Renal cortex interstitium (tissue), 11 donors: ENCODE results near the gene UMAD1. TPM values are rescaled to one million over a fixed set of nuclear protein-coding genes. Genes with fewer than 3 reads are reported as not detected.

Experiments used
- DNase-seq, 11 donors: peaks; one replicate each; pipeline ENCODE4 v3.0.0-alpha.2; 2013; ENCODE audit warnings: low read depth in 9 of 11, low spot score in 4 of 11; ENCODE audit errors: extremely low read depth in 1 of 11
- polyA plus RNA-seq, 3 donors: library from polyadenylated mRNA; unstranded; fragments of 120-200 nt; gene quantifications; one replicate each; pipeline ENCODE4 v1.2.1, GENCODE V29; 2013; ENCODE audit not compliant: insufficient read length in 3 of 3

UMAD1 gene
- polyA plus RNA-seq, 3 donors, result 18.4 to 21.3 (median 20.8) TPM

GRCh38 chr7:7706556-7707172 lies 66.1 kb downstream of the UMAD1 start:
- no peak for DNase-seq

DNA sequence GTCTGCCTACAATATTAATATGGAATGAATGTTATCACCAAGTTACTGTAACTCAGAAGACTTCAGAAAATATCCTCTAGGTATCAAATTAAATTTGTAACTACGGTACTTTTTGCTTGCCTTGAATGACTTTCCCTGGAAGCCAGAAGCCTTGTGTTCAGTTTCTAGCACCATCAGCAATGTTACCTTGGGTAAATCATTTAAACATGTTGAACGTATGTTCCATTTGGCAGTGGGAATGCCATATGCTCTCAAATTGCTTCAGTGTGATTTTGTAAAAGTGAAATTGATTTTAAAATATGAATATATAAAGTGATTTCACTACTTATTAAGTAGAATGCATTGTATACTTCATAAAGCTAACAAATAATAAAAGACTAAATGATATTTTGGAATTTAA lies 66.7 kb downstream of the UMAD1 start:
- no peak for DNase-seq

DNA sequence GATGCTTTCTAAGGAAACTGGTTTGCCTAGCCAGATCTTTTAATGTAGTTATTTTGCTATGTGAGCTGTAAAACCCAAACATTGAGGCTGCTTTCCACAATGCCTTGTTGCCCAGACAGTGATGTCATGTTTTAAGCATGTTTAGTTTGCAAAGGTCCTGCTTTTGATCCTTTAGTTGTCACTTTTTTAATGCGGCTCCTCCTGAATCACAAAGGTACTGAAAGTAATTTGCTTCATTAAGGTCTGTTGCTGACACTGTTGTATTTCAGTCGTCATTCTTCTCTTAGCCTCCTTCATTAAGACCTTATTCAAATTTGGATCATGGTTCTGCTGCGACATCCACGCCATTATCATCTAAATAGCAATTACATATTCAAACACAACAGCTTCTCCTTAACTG lies 67.3 kb downstream of the UMAD1 start:
- peak in 3 of 11 donors; percentile 12 to 34 (median 23) for DNase-seq

DNA sequence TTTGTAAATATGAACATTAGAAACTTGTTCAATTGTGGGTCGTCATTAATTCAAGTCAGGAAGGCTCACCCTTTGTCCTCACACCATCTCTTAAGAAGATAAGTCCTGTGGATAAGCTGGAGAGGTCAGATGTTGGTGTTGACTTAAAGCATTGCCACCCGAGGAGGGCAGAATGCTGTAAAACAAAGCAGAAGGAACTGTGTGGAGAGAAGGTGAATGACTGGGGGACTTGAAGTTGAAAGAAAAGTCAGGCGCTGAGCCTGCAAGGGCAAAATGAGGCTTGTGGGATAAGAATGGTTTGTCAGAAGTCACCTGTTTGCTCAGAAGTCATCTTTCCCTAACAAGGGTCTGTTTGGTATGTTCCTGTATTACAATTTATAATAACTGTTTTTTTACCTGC lies 68.7 kb downstream of the UMAD1 start:
- DNase-seq, result no peak

GRCh38 chr7:7710469-7710868 lies 69.9 kb downstream of the UMAD1 start:
- no peak for DNase-seq

DNA sequence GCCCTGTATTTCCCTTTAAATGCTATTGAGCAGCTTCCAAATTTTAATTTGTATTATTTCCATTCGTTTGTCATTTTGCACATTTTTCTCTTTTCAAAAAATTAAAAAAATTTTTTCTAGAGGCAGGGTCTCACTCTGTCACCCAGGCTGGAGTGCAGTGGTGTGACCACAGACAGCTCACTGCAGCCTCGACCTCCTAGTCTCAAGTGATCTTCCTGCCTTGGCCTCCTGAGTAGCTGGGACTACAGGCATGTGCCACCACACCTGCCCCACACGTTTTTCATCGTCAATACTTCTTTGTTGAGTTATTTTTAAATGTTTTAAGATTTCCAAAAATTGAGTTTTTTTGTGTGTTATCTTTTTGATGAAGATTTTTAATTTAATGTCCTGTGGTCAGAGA lies 73.2 kb downstream of the UMAD1 start:
- DNase-seq, result no peak

DNA sequence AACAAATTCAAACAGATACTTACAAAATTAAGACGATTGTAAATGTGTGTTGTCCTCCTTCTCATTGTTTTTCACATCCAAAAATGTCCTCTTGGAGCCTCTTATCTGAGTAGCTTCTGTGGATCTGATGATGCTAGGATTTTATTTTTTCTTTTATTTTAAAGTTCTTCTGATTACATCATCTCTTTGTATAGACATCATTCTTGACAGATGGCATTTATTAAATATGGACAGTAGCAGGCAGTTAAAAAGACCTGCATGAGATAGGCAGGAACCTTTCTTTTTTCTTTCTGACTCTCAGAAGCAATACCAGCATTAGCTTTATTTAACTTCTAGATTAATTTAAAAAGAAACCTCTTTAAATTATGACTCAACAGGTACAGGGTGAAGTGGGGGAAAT lies 77.9 kb downstream of the UMAD1 start, which contains the start of gene RPA3:
TSS of gene RPA3 (minus strand) at position 116 of the 400 bp plus-strand sequence. CDS start 78,189 bp downstream, outside the sequence.
- no peak for DNase-seq

- no peak for DNase-seq
Measured at GRCh38 chr7:7719236-7719635, 78.7 kb downstream of the UMAD1 start.

DNA sequence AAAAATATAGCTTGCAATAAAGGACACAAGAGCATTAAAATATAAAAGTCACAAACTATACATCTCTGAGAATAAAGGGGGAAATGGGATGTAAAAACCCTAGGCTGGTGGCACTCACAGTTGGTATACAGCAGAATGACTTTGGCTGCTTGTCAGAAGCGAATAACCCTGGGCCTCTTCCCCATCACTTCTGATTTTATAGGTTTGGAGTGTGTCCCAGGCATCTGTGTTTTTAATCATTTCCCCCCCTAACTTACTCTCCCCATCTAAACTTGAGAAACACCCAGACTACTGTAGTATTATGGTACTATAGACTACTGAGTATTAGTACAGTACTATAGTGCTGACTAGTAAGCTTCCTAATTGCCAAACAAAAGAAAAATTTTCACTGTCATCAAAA lies 79.6 kb downstream of the UMAD1 start:
- DNase-seq, result no peak

DNA sequence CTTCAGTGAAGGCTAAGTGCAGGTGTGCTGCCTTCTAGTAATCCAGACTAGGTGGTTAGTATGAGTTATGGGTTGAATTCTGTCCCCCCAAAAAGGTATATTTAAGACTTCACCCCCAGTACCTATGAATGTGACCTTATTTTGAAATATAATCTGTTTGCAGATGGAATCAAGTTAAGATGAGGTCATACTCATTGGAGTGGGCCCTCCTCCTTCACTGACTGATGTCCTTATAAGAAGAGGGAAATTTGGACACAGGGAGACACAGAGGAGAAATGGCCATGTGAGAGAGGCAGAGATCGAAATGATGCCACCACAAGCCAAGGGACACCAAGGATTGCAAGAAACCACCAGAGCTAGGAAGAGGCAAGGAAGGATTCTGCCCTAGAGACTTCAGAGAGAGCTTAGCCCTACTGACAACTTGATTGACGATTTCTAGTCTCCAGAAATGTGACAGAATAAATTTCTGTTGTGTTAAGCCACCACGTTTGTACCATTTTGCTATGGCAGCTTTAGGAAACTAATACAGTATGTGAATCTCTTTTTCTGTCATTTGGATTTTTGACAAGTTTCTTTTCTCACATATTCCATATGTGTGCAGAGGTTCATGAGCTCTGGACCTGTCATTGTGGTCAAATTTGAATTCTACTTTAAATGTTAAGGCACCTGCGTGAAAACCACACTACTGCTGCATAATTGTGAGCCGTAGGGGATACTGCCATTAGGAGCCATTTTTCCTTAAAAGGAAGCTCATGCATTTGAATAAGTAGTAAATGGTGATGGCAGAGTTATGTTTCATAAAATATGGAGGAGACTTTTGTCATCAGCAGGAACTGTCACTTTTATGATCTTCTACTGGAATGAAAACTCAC lies 80.4 kb downstream of the UMAD1 start:
- no peak for DNase-seq

DNA sequence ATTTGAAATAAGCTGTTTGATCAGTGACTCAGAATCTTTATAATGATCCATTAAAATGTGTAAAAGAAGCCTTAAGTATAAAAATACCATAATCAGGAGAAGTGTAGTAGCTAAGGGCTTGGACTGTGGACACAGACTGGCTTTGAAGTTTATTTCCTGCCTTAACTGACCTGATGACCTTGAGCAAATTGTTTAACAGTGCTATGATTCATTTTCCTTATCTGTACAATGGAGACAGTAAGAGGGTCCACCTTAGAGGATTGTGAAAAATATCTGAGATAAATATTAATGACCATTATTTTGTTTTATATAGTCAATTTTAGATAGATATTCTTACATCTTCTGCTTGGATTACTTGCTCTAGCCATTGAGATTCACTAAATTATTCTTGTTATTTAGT lies 91.2 kb downstream of the UMAD1 start:
- DNase-seq, result no peak

- no peak for DNase-seq
Measured at GRCh38 chr7:7732621-7733281, 92.2 kb downstream of the UMAD1 start.

DNA sequence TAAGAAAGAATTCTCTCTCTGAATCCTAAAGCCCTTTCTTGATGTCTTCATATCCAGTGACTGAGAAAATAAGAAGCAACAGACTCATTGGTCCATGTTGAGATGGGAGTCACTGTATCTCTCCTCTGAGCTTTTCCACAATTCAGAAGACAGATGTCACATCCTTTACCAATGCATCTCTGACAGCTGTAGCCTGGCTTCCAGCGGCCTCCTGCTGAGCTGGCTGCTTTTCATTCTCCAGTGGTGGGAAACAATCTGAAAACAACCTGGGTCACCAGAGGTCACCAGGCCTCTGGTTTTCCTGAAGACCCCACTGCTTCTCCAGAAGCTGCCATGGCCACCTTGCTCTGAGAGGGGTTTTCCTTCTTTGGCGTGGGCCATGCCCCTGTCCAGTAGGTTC lies 96.1 kb downstream of the UMAD1 start:
- DNase-seq, result no peak

- DNase-seq, result no peak
Measured at GRCh38 chr7:7737674-7738073, 97.1 kb downstream of the UMAD1 start.

DNA sequence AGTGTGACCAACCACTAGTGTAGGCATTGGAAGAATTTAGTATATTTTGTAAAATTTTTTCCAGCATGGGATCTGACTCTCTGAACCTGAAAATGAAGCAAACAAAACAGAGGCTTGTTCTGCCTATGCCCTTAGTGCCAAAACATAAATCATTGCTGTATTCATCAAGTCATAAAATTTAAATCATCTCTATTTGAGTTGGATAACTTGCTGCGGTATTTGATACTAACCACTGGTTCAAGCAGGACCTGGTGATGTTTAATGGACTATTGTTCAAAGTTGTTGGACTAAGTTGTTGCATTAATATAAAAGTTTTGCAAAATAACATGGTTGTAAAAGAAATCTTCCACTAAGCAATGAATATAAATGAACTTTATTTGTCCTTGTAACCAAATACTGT lies 97.6 kb downstream of the UMAD1 start:
- DNase-seq, result no peak

DNA sequence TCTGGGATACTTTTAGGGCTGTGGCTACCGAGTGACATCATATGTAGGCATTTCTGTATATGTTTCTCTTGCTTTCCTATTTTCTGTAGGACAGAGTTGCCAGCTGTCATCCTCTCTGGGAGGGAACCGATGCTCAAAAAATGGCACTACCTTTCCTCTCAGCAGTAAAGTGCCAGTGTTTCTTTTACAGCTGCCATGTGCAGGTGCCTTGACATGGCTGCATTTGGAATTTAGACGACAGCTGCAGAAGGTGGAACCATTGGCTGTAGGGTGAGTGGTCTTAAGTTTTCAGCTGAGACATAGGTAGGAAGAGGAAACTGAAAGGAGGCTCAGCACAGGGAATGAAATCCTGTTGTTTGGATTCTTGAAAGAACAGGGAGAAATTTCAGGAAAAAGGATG lies 98.1 kb downstream of the UMAD1 start:
- DNase-seq, result no peak

- DNase-seq, result no peak
Measured at GRCh38 chr7:7739204-7740036, 98.9 kb downstream of the UMAD1 start.

- DNase-seq, result no peak
Measured at GRCh38 chr7:7740037-7740355, 99.4 kb downstream of the UMAD1 start.

GRCh38 chr7:7742223-7742622 lies 101.7 kb downstream of the UMAD1 start:
- DNase-seq, result no peak
